Measurements from ENCODE around the gene PCCA.

DNA sequence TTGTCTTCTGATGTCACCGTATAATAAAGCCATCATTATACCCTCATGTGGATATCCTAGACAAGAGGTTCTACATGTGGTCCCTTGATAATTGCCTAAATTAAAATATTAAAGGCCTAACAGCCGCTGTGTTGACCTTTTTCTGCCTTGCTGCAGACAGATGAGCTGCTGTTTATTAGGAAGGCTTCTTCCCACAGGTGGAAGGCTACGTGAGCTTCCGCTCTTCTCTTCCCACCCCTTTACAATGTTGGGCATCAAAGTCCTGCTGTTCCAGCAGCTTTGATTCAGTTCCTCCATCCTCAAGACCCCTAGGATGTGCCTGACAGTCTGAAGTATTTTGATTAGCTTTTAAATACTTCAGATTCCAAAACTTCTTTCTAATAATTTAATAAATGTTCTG is 217.1 kb downstream of the PCCA start:
- no peak for TF ChIP-seq CTCF (IDR thresholded peaks at IDR 0.05; ENCODE audit: low read depth, low read length, missing input control)
- TF ChIP-seq TAF1 (conservative IDR thresholded peaks at IDR 0.05), result no peak
- no peak for TF ChIP-seq SP1 (IDR thresholded peaks at IDR 0.05)
- TF ChIP-seq MAX (IDR thresholded peaks at IDR 0.05), result no peak
- no peak for TF ChIP-seq JUND (IDR thresholded peaks at IDR 0.05)
- no peak for TF ChIP-seq ZBTB33 (IDR thresholded peaks at IDR 0.05)

Measured in liver (tissue), 3 donors.